Ammon's horn (tissue), 1 donor: ENCODE measurements around the gene ZMIZ1.

Experiments
- DNase-seq: peaks from one replicate; pipeline ENCODE4 v3.0.0-alpha.2; 2016; ENCODE audit warnings: low spot score

The ZMIZ1 gene

DNA sequence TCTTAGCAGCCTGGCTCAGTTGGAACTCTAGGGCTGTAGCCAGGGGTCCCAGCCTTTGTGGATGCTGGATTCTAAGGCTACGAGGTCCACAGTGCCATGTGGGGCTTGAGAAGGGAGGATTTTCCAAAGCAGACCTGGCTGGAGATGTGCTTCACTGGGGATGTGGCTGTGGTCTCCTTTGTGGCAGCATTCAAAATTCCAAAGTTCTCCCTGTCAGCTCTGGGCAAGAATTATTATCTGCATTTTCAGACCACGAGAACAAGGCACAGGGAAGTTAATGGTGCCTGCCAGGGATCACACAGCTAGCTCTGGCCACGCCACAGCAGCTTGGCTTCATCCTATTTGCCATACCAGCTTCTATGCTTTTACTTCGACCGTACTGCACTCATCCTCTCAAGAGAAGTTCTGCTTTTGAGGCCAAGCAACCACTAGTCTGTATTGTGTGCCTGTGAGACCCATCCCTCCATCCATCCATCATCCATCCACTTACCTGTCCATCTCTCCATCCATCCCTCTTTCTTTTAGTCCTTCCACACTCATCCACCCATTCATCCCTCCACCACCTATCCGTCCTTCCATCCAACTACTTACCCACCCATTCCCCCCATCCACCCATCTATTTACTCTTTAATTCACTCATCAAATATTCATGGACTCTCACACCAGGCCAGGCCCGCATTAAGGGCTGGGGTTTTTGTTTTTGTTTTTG, 71.5 kb downstream of the ZMIZ1 start:
- no peak for DNase-seq

DNA sequence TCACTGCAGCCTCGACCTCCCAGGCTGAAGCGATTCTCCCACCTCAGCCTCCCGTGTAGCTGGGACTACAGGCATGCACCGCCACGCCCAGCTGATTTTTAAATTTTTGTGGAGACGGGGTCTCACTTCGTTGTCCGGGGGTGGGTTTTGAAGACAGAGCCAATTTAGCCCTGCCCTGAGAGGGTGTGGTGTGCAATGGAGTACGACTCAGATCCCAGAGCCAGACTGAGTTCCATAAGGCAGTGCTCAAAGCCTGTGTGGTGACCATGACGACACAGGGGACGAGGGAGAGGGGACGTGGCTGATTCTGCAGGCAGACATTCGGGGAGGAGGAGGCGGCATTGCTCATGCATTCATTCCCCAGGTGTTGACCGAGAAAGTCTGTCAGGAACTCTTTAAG, 72.1 kb downstream of the ZMIZ1 start:
- no peak for DNase-seq

DNA sequence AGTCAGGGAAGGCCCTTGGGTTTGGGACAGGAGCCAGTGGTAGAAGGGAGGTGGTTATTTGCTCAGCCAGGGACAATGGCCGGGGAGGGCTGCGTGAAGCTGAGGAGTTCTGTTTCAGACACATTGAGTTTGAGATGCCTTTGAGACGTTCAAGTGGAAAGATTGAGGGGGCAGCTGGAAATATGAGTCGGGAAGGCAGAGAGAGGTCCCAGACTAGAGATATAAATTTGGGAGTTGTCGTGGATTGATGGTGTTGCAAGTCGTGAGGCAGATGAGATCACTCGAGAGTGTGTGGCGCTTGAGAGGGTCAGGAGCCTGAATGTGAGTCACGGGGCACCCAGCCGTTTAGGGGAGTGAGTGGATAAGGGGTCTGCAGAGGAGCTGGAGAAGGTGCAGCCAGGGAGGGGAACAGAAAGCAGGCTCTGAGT, 73.3 kb downstream of the ZMIZ1 start:
- no peak for DNase-seq

DNA sequence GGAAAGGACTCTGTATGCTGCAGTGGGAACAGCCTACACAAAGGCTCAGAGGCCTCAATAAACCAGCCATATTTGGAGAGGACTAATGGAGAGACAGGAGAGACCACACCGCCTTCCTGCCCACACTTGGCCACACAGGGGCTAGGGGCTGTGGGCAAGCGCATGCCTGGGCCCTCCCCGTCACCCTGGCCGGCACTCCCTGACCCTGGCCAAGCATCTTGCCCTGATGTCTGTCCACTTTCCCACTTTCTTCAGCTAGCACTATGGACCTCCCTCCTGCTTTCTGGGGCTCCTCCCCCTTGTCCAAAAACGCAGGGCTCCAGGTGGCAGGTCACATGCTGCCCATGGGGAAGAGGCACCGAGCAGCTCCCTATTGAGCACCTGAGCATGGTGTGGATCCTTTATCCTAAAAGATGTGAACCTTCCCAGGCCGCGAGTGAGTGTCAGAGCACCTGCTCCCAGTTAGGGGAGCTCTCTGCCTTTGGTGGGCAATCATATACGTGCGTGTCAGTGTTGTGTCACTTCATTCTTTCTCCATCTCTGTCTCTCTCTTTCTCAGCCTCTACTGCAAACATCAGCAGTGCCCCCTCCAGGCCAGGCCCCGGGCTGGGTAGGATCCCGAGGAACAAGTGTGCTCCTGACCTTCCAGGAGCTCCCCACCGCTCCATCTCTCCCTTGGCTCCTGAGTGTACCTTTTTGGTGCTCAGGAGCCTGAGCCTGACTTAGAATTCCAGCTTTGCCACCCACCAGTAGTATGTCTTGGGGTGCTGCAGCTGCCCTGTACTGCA, 74.0 kb downstream of the ZMIZ1 start:
- no peak for DNase-seq

DNA sequence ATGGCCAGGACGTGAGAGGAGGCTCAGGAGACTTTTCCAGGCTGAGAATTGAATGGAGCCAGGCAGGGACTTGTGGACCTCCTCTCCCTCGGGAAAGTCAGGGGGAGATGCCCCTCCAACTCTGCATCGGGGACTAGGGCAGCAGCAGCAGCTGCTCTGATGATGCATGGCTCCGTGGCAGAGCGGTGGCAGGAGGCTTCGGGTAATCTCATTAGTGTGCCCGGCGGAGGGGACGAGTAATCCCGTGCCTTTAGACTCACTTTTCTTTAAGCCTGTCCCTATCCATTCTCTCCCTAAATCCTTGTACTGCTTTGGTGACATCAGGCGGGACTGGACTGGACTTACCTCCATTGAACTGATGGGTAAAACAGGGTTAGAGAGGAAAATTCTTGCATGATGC, 75.1 kb downstream of the ZMIZ1 start:
- DNase-seq: no peak

DNA sequence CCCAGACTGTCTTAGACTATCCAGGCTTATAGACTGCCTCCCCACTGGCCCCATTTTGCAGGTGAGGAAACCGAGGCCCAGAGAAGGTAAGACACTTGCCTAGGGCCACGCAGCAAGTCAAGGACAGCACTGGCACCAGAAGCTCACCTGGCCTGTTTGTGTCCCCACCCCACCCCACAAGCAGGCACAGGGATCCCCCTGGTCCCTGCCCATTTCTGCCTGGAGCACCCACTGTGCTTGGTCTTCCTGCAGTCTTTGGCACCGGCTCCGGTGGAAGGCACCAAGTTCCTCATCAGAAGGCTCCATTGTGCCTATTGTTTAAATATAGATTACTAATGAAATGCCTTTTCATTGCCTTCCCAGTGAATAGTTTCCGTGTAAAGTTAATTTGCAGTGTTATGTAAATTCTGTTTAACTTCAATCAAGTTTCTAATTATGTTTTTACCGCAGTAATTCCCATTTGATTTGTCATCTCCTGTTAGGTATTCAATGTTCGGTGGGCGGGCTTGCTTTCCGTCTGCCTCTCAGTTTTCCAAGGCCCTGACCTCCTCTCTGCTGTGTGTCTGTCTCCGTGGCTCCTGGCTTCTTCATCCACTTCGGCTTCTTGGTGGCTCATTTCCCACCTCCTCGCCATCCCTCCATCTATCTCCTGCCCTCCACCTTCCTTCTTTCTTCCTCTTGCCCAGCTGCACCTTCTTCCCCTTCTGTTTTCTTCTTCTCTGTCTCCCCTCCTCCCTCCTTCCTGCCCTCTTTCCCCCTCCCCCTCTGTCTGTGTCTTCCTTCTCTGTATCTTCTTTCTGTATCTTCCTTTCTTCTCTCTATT, 75.8 kb downstream of the ZMIZ1 start:
- DNase-seq: no peak

DNA sequence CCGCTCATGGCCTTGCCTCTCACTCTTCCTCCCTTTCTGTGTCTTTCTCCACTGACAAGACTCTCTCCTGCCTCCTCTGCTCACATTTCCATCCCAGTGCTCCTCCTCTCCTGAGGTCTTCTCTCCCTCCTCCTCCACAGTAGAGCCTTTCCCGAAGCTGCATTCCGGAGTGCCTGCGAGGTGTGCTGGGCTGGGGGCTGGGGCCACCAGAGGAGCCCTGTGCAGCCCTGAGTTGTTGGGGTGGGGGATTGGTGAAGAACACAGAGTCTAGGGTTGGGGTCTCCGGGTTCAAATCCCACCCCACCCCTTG, 76.4 kb downstream of the ZMIZ1 start:
- DNase-seq: no peak

DNA sequence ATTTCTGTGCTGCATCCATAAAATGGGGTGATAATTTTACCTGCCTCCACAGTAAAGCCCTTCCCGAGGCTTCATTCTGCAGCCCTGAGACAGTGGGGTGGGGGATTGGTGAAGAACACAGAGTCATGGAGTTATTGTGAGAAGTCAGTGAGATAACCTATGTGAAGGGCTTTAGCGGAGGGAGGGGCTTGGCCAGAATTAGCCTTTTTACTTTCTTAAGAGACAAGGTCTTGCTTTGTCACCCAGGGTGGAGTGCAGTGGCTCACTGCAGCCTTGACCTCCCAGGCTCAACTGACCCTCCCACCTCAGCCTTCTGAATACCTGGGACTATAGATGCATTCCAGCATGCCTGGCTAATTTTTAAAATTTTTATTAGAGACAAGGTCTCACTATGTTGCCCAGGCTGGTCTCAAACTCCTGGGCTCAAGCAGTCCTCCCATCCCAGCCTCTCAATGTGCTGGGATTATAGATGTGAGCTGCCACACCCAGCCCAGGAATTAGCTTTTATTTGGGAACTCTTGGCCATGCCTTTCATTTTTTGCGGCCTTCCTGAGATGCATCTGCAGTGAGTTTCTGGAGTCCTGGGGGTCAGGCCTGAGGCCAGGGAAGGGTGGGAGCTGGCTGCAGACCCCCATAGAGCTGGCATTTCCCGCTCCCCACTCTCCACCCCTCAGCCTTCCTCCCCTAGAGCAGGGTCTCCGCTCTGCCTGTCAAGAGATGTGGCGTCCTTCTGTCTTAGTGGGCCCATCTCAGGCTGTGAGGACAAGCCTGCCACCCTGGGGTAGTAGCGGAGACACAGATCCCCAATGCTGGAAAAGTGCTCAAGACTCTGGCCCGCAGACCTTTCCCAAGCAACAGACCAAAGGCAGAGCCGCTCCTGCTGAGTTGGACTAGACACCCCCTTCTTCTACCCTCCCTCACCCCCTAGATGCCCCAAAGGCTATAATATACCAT, 77.0 kb downstream of the ZMIZ1 start:
- DNase-seq: no peak

DNA sequence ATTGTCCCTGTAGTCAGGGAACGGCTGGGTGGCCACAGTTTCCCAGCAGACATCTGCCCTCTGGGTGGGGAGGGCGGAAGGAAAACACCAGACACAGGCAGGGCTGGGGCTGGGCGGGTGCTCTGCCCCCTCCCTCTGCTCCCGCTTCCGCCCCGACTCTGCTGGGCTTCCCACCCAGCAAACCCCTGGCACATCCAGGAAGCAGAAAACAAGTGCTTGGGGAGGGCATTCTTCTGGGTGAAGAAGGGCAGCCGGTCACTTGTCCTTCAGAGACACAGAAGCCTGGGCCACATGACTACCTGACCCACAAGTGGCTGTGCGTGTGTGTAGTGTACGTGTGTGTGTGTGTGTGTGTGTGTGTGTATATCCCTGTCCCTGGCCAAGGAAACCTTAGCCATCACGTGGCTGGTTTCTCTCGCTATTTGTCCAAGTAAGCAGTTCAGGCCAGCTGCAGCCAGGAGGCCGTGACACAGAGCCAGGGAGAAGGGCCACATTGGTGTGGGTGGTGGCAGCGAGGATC, 77.9 kb downstream of the ZMIZ1 start:
- DNase-seq: peak; percentile 83

DNA sequence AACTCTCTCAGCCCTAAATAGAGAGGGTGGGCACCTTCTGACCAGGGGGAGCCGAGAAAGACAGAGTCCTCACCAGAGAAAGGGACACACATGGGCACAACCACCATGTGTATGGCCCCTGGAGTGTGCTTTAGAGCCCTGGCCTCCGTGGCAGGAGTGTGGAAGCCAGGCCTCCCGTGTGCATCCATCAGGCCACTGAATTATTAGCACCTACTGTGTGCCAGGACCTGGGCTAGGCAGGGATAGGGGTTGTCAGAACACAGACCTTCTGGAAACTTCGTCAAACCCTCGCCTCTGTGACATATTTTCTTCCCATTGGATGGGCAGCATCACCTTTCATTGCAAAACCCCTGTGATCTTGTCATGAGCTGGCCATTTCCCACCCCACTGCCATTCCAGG, 78.5 kb downstream of the ZMIZ1 start:
- no peak for DNase-seq

DNA sequence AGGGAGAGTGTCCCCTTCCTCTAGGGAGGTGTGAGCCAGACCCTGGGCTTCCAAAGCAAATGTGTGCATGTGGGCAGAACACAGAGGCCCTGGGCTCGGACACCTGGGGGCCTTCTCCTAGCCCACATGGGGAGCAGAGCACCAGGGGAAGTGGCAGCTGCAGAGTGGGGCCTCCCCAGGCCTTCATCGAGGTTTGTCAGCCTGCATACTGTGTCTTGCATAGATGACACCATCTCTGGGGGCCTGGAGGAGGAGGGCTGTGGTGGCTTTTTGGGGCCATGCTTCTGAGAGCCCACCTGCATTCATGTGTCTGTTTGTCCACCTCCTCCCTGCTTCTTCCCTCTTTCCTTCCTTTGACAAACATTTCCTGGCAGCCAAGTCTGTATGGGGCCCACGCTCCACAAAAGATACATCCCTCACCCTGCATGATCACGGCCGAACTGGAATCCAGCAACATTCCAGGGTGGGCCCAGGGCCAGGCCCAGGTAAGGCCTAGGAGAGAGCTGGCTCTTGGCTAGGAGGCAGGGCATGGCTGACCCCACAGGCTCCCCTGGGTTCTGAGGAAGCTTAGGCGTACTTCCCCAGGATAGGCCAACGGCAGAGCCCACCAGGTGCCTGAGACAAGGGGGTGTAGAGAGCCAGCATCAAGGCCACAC, 79.2 kb downstream of the ZMIZ1 start:
- no peak for DNase-seq

DNA sequence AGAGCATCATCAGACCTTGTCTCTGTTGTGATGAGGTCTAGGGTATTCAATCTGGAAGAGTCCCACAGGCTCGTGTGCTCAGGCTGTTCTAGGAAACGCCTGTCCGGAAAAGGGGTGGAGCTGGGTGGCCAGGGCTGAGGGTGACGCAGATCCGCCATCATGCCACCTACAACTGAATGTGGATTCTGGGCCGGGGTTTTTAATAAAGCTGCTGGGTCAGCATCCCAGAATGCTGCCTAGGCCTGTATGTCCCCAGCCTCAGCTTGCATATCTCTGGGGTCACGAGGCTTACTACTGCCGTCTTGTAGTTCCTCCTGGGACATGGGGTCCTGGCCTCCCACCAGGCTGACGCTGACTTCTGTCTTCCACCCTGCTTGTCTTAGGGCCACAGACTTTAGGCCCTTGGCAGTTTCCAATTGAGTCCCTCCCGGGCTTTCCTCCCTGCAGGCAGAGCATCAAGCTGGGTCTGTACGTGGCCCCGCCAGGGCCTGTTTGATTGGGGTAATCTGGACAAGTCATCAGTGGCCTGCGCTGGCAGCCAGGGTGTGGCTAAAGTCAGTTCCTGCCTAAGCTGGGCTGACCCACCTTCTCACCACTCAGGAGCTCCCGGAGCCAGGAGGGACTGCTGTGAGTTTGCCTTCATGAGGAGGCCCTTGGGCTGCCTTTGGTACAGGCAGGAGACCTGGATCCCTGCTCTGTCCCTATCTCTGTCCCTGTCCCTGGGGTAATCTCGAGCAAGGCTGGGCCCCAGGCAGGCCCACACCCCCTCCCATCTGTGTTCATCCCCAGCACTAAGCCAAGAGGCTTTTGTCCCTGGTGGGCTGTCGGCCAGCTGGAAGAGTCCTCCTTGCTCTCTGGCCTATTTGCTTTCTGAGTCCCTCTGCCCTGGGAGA, 79.9 kb downstream of the ZMIZ1 start:
- peak; percentile 92 for DNase-seq

DNA sequence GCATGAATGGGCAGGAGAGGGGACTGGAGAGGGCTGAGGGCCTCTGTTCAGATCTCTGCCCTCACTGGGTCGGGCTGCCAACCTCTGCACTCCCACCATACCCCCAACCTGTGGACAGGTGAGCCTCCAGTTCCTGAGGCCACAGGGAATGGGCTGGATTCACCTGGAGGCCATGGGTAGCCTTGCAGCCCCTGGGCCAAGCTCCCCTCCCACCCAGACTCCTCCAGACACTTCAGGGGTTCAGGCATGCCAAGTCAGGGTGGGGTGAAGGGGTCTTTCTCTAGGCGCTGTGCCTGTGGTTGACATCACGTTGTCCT, 80.5 kb downstream of the ZMIZ1 start:
- no peak for DNase-seq

DNA sequence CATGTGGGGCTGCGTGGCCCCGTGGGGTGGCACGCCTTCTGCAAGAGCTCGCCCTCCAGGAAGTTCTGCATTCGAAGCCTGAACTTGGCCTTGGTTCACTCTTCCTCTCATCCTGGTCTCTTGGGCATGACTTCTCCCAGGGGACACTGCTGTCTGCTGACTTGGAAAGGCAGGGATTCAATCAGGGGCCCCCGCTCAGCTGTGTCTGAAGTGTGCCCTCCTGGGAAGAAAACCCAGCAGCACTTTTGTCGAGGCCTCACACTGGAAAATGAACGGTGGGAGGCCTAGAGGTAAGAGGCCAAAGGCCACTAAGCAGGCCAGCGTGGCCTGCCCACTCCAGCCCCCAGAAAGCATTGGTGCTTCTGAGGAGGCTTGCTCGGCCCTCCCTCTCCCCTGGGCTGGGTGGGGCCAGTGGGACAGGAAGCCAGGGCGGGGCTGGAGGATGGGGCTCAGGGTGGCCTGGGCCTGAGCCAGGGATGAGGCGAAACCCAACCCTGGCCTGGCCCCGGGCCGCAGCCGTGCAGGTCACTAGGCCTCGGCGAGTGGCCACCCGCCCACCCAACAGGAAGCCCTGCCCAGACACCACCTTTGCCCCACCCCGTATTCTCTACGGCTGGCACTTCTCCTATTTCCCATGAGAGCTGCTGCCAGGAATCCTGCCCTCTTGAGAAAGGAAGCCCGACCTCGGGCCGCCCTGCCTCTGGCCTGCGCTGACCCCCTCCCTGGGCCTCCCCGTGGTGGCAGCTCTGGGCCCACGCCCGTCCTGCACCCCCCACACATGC, 81.1 kb downstream of the ZMIZ1 start:
- DNase-seq: no peak

DNA sequence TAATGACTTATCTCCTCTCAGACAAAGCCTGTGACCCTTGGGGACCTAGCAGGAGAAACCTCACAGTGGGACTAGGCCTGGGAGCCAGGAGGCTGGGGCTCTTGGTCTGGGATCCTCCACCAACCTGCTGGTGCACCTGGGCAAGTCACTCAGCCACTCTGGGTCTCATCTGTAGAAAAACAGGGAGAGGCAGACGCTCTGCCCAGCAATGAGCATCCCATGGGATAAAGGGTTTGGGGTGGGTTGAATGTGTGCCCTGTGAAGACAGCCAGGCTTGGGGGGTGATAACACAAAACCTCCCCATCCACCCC, 81.6 kb downstream of the ZMIZ1 start:
- no peak for DNase-seq

DNA sequence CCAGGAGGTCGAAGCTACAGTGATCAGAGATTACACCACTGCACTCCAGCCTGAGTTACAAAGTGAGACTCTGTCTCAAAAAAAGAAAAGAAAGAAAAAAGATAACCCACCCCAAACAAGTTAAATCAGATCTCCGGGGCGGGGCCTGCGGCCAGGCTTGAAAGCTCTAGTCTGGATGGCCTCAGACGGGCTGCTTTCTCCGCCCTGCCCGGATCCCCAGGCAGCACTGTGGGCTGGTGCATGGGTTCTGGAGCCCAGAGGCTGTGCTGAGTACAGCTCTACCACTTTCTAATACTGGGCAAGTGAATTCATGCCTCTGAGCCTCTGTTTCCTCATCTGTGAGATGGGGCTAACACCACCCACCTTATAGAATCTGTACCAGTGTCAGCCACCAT, 83.7 kb downstream of the ZMIZ1 start:
- no peak for DNase-seq

DNA sequence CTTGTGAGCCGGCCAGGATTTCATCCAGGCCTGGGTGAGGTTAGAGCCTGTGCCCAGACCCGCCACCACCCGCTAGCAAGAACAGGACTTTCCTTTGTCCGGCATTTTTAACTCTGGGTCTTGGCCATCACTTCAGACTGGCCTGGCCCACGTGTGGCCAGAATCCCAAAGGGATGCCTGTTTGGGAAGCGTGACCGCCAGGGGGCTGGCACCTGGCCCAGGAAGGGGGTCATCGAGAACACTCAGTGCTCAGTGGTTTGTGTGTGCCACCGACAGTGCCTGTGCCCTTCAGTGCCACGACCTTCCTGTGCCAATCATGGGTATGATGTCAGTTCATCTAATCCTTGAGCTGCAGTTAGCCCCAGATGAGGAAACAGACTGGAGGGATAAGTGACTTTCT, 85.0 kb downstream of the ZMIZ1 start:
- peak; percentile 67 for DNase-seq

DNA sequence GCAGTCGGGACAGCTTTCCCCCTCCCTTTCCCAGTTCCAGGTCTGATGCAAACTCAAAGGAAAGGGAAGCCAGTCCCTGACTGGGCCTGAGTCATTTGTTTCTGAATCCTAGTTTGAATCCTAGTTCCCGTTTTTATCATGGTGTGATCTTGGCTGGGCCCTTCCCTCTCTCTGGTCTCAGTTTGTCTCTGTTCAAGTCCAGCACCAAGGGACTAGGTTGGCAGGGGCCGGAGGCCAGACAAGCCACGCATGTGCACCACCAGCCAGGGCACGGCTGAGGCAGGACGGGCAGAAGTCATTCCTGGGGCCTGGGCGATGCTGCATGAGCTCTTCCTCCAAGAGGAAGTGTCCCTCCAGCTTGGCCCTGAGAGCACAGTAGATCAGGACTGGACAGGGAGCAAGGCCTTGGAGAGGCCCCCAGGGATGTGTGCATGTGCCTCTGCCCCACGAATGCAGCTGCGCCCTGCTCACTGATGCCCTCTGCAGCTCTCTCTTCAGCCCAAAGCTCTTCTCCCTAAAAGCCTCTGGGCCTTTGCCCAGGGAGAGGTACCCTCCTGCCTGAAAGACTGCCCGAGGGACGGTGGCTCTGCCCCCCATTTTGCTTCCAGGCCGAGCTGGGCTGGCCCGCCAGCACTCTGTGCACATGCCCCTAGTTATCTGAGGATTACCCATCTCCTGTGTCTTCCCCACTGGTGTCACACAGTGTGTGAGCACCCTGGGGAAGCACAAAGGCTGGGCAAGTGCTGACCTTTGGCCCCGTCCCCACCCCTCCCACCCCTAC, 86.7 kb downstream of the ZMIZ1 start:
- peak; percentile 39 for DNase-seq
